Measurements from ENCODE around the gene CDC123. TPM values are rescaled to one million over a fixed set of nuclear protein-coding genes. Genes with fewer than 3 reads are reported as not detected.

Gene CDC123
- total and polyA plus RNA-seq, 8 donors, result 51.9 to 98.6 (median 90.7) TPM

- ATAC-seq (no peak), DNase-seq (no peak)
- intact Hi-C loops (cut with DNase I), result no loop called here
- Histone ChIP-seq H3K4me3 (no peak overlapping the region), H3K9me3 (no peaks in the 10 kb centered on the region), H3K27me3 (peaks cover 0 to 26% of the 10 kb centered on the region in 2 donors), H3K27ac (no peak overlapping the region), H3K4me1 (peaks cover 0 to 7% of the 10 kb centered on the region in 2 donors), H3K36me3 (peaks cover 0 to 22% of the 10 kb centered on the region in 2 donors)
- no peak for TF ChIP-seq CTCF (IDR thresholded peaks at IDR 0.05)
These were observed 39.4 kb upstream of the CDC123 start for GRCh38 chr10:12156367-12157123.

GRCh38 chr10:12158111-12158510 lies 37.9 kb upstream of the CDC123 start:
- Histone ChIP-seq H3K36me3 (peaks cover 0 to 35% of the 10 kb centered on the region in 2 donors), H3K27ac (no peak overlapping the region), H3K4me3 (no peak overlapping the region), H3K4me1 (peaks cover 0 to 7% of the 10 kb centered on the region in 2 donors), H3K27me3 (peaks cover 0 to 27% of the 10 kb centered on the region in 2 donors), H3K9me3 (no peaks in the 10 kb centered on the region)
- intact Hi-C loops (cut with DNase I), result no loop called here
- no peak for TF ChIP-seq CTCF (IDR thresholded peaks at IDR 0.05)
- ATAC-seq (no peak), DNase-seq (no peak)

- Histone ChIP-seq H3K36me3 (peaks cover 0 to 57% of the 10 kb centered on the region in 2 donors), H3K27ac (no peak overlapping the region)
- no peak for ATAC-seq
These were observed 35.3 kb upstream of the CDC123 start for GRCh38 chr10:12160664-12161063.

GRCh38 chr10:12162927-12163326 lies 33.1 kb upstream of the CDC123 start:
- Histone ChIP-seq H3K36me3 (peaks cover 0 to 80% of the 10 kb centered on the region in 2 donors), H3K4me3 (no peak overlapping the region), H3K27ac (no peak overlapping the region), H3K27me3 (peaks cover 0 to 7% of the 10 kb centered on the region in 2 donors), H3K9me3 (no peaks in the 10 kb centered on the region), H3K4me1 (peaks cover 0 to 6% of the 10 kb centered on the region in 2 donors)
- intact Hi-C loops (cut with DNase I), result no loop called here
- TF ChIP-seq CTCF (IDR thresholded peaks at IDR 0.05), result no peak
- ATAC-seq (no peak), DNase-seq (no peak)

More at GRCh38 chr10:12160664-12161063, 35.3 kb upstream of the CDC123 start:
- H3K4me3 ChIP-seq, result no peak overlapping the region
- H3K4me1 ChIP-seq, result peaks cover 0 to 7% of the 10 kb centered on the region in 2 donors
- TF ChIP-seq CTCF (IDR thresholded peaks at IDR 0.05), result no peak
- intact Hi-C loops (cut with DNase I), result no loop called here
- H3K9me3 ChIP-seq, result no peaks in the 10 kb centered on the region
- H3K27me3 ChIP-seq, result peaks cover 0 to 24% of the 10 kb centered on the region in 2 donors
- no peak for DNase-seq

GRCh38 chr10:12164085-12164484 lies 31.9 kb upstream of the CDC123 start:
- peaks cover 0 to 7% of the 10 kb centered on the region in 2 donors for H3K27me3 ChIP-seq
- H3K9me3 ChIP-seq, result no peaks in the 10 kb centered on the region
- H3K4me3 ChIP-seq, result no peak overlapping the region
- peaks cover 0 to 83% of the 10 kb centered on the region in 2 donors for H3K36me3 ChIP-seq
- intact Hi-C loops (cut with DNase I), result no loop called here
- DNase-seq, result no peak
- no peak overlapping the region for H3K27ac ChIP-seq
- H3K4me1 ChIP-seq, result no peaks in the 10 kb centered on the region
- ATAC-seq, result no peak
- TF ChIP-seq CTCF (IDR thresholded peaks at IDR 0.05), result no peak

All from left lung (tissue), 10 donors.